GM03348 (cell line): Measurements from ENCODE around the gene DPYSL4.
"Not testable (repeated sequence)": the region's sequence is repeated elsewhere in the genome, so short reads cannot be mapped to it uniquely, and the experiment has no call there.

Source experiments
- DNase-seq: peaks from one replicate; pipeline ENCODE4 v3.0.0; 2012; ENCODE audit warnings: low spot score

The DPYSL4 gene

GRCh38 chr10:132149917-132150316 lies 36.8 kb upstream of the DPYSL4 start:
- no peak for DNase-seq

- DNase-seq, result no peak
Measured at GRCh38 chr10:132150777-132151176, 36.0 kb upstream of the DPYSL4 start.

- DNase-seq, result no peak
Measured at GRCh38 chr10:132151286-132151950, 35.3 kb upstream of the DPYSL4 start.

- no peak for DNase-seq
Measured at GRCh38 chr10:132151951-132152505, 34.7 kb upstream of the DPYSL4 start.

- no peak for DNase-seq
Measured at GRCh38 chr10:132152896-132153580, 33.7 kb upstream of the DPYSL4 start.

GRCh38 chr10:132153616-132154217 lies 33.0 kb upstream of the DPYSL4 start:
- no peak for DNase-seq

- DNase-seq, result no peak
Measured at GRCh38 chr10:132154440-132154839, 32.3 kb upstream of the DPYSL4 start.

- DNase-seq, result no peak
Measured at GRCh38 chr10:132154931-132155330, 31.8 kb upstream of the DPYSL4 start.

- no peak for DNase-seq
Measured at GRCh38 chr10:132155723-132156381, 30.9 kb upstream of the DPYSL4 start.

GRCh38 chr10:132156382-132156781 lies 30.4 kb upstream of the DPYSL4 start:
- no peak for DNase-seq

- DNase-seq, result no peak
Measured at GRCh38 chr10:132157101-132157500, 29.6 kb upstream of the DPYSL4 start.

- DNase-seq, result no peak
Measured at GRCh38 chr10:132158122-132158741, 28.5 kb upstream of the DPYSL4 start.

- DNase-seq, result no peak
Measured at GRCh38 chr10:132158823-132159222, 27.9 kb upstream of the DPYSL4 start.

- DNase-seq, result not testable (repeated sequence)
Measured at GRCh38 chr10:132159302-132160230, 27.2 kb upstream of the DPYSL4 start.

- DNase-seq, result not testable (repeated sequence)
Measured at GRCh38 chr10:132160231-132160630, 26.5 kb upstream of the DPYSL4 start.

GRCh38 chr10:132160834-132161622 lies 25.7 kb upstream of the DPYSL4 start:
- DNase-seq, result not testable (repeated sequence)

GRCh38 chr10:132162021-132162531 lies 24.7 kb upstream of the DPYSL4 start:
- no peak for DNase-seq

GRCh38 chr10:132162590-132163277 lies 24.0 kb upstream of the DPYSL4 start:
- DNase-seq, result no peak

GRCh38 chr10:132163278-132163765 lies 23.4 kb upstream of the DPYSL4 start:
- no peak for DNase-seq
